Naive thymus-derived CD4-positive, alpha-beta T cell (primary cell): ENCODE measurements around the gene LILRA5. TPM values are rescaled to one million over a fixed set of nuclear protein-coding genes. Genes with fewer than 3 reads are reported as not detected.
"Not testable (repeated sequence)": the region's sequence is repeated elsewhere in the genome, so short reads cannot be mapped to it uniquely, and the experiment has no call there.

Experiments
- ATAC-seq: fragments of 150-1000 bp; cut with Tn5 transposase; 2 replicates; pipeline ENCODE4 v1.10.0; 2021; ENCODE audit warnings: mild to moderate bottlenecking, moderate library complexity
- CTCF ChIA-PET: fragments of 350-600 bp; sonication (Branson Sonifier 250); formaldehyde crosslinking; loops from one replicate; lab custom pipeline; 2021; ENCODE audit warnings: antibody characterized with exemption; lab: Charles Lee
- POLR2A ChIA-PET: fragments of 350-600 bp; sonication (Branson Sonifier 250); formaldehyde crosslinking; loops from one replicate; lab custom pipeline; 2021; ENCODE audit warnings: antibody characterized with exemption, inconsistent platforms; lab: Charles Lee
- DNase-seq, 9 donors: peaks; one replicate each; pipeline versions ENCODE4 v3.0.0 to v3.0.0-alpha.2; 2020 to 2022; ENCODE audit warnings: mixed read lengths in 1 of 9
- H3K27ac ChIP-seq: one replicate; pipeline ENCODE4 v1.7.0; 2013; ENCODE audit warnings: mild to moderate bottlenecking, low read depth, low read length, moderate library complexity
- H3K27me3 ChIP-seq, 2 donors: one replicate each; pipeline ENCODE4 v1.7.0; 2013; ENCODE audit warnings: low read length in 2 of 2, mild to moderate bottlenecking in 2 of 2, moderate library complexity in 2 of 2; ENCODE audit not compliant: control insufficient read depth in 2 of 2, insufficient read depth in 2 of 2
- H3K36me3 ChIP-seq, 3 experiments: 1 replicate in 2 of 3; 2 replicates in 1 of 3; pipeline ENCODE4 v1.7.0; 2013; ENCODE audit warnings: low read length in 3 of 3, mild to moderate bottlenecking in 3 of 3, moderate library complexity in 1 of 3; ENCODE audit not compliant: insufficient read depth in 3 of 3, control insufficient read depth in 2 of 3
- H3K4me1 ChIP-seq, 2 donors: one replicate each; pipeline ENCODE4 v1.7.0; 2013; ENCODE audit warnings: low read length in 2 of 2, mild to moderate bottlenecking in 2 of 2, moderate library complexity in 1 of 2; ENCODE audit not compliant: control insufficient read depth in 2 of 2, insufficient read depth in 2 of 2
- H3K4me3 ChIP-seq: 2 replicates; pipeline ENCODE4 v1.7.0; 2013; ENCODE audit warnings: mild to moderate bottlenecking, low read length
- H3K9me3 ChIP-seq, 3 experiments: 1 replicate in 2 of 3; 2 replicates in 1 of 3; pipeline ENCODE4 v1.7.0; 2013; ENCODE audit warnings: low read length in 3 of 3; ENCODE audit not compliant: control insufficient read depth in 2 of 3
- H3K27ac Mint-ChIP-seq, 9 donors: one replicate each; pipeline ENCODE4 v1.8.0; 2020 to 2022; ENCODE audit warnings: mixed read lengths in 9 of 9, mild to moderate bottlenecking in 8 of 9, moderate library complexity in 5 of 9, inconsistent platforms in 2 of 9
- H3K27me3 Mint-ChIP-seq, 5 donors: one replicate each; pipeline ENCODE4 v1.8.0; 2021 to 2022; ENCODE audit warnings: mixed read lengths in 5 of 5, mild to moderate bottlenecking in 1 of 5
- H3K36me3 Mint-ChIP-seq, 5 donors: one replicate each; pipeline ENCODE4 v1.8.0; 2020 to 2022; ENCODE audit warnings: mixed read lengths in 5 of 5, mild to moderate bottlenecking in 3 of 5, inconsistent platforms in 1 of 5
- H3K4me1 Mint-ChIP-seq, 7 donors: one replicate each; pipeline ENCODE4 v1.8.0; 2020 to 2022; ENCODE audit warnings: mixed read lengths in 7 of 7, mild to moderate bottlenecking in 3 of 7, inconsistent platforms in 1 of 7
- H3K4me3 Mint-ChIP-seq, 10 donors: one replicate each; pipeline ENCODE4 v1.8.0; 2020 to 2022; ENCODE audit warnings: mild to moderate bottlenecking in 10 of 10, mixed read lengths in 10 of 10, moderate library complexity in 6 of 10, inconsistent platforms in 2 of 10
- H3K9me3 Mint-ChIP-seq, 11 donors: one replicate each; pipeline ENCODE4 v1.8.0; 2020 to 2022; ENCODE audit warnings: mixed read lengths in 11 of 11, mild to moderate bottlenecking in 4 of 11, inconsistent platforms in 1 of 11, moderate library complexity in 1 of 11
- intact Hi-C, 2 donors: fragments of 100-400 bp; cut with micrococcal nuclease; formaldehyde crosslinking; loops; one replicate each; pipeline ENCODE4 v1.15.1; 2023
- polyA plus RNA-seq, 2 donors: library from polyadenylated mRNA; unstranded; fragments of 300-500 nt; fragmentation: Illumina TruSeq; gene quantifications; one replicate each; pipeline ENCODE4 v1.2.3, GENCODE V29; 2021
- total RNA-seq, 6 experiments: library from RNA in 5 of 6; stranded (reverse) in 5 of 6; gene quantifications; 1 replicate in 5 of 6; 2 replicates in 1 of 6; pipeline ENCODE4 v1.2.3 and lab custom pipeline; 2021 to 2026

Gene LILRA5
- 10 to 100 TPM in 1 of 5 experiments, 1 to 10 TPM in 1, under 1 TPM in 2, not detected in 1; 0.32 to 82.1 (median 5.1) TPM for total RNA-seq
- polyA plus RNA-seq, result under 1 TPM in 1 of 2 donors, not detected in 1; 0.34 TPM
- not detected for total RNA-seq (lab: John Stamatoyannopoulos, UW)

DNA sequence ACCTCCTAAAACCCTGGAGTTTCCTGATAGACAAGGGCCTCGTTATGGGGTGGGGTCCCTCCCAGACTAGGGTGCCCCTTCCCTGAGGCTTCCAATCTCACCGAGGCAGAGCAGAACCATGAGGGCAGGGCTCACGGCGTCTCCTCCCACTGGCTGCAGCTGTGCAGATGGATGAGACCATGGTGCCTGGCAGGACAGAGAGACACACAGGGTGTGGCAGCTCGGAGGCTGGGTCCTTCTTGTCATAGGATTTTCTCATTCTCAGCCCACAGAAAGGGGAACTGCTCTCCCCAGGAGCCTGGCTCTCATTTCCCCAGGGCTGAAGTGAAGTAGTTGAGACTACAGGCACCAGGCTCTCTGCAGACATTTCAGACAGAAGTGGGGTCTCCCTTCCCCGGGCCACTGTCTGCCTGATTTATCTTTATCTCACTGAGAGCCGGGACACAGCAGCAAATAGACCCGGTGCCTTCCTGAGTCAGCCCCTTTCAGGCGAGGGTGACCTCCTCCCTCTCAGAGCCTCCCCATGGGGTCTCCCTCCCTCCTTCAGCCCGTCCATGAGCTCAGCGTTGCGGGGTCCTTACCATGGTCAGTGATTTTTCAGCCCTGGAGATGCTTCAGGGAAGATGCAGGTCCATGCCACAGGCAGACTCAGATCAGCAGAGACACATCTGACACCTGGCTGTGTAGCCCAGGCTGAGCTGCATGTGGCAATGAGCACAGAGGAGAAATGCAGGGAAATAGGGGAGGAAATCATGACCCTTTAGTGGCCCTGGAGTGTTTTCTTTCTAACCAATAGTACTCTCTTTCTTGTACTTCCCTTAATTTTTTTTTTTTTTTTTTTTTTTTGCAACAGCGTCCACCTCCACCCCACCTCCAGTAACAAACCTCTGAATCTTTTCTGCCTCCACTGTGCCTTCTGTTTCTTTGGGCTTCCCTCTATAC is at the start of gene LILRA5:
LILRA5 (minus strand) TSS at position 731 of the 942 bp plus-strand sequence; CDS start at position 584, 147 bp downstream.
- Histone ChIP-seq H3K27ac (no peak within 1 kb of the TSS), H3K4me3 (no peak within 1 kb of the TSS), H3K27me3 (no peaks in the 10 kb centered on the region), H3K4me1 (no peaks in the 10 kb centered on the region), H3K9me3 (no peaks in the 10 kb centered on the region), H3K36me3 (no peaks in the 10 kb centered on the region)
- H3K9me3 Mint-ChIP-seq, result no peaks in the 10 kb centered on the region
- peaks cover 17 to 44% (median 28%) of the 10 kb centered on the region in 5 donors for H3K27me3 Mint-ChIP-seq
- H3K36me3 Mint-ChIP-seq, result no peaks in the 10 kb centered on the region
- no peak within 1 kb of the TSS for H3K4me3 Mint-ChIP-seq
- DNase-seq (no peak), ATAC-seq (peak; percentile 80)
- no peak within 1 kb of the TSS for H3K27ac Mint-ChIP-seq
- intact Hi-C loops, result no loop called here
- peaks cover 0 to 4% (median 0%) of the 10 kb centered on the region in 7 donors for H3K4me1 Mint-ChIP-seq
- CTCF ChIA-PET, result no interaction called here
- POLR2A ChIA-PET, result interaction anchor here (0.6 kb wide), 1 partner anchor 89 kb away, joined by 3 read pairs; no protein-coding TSS in a partner anchor

DNA sequence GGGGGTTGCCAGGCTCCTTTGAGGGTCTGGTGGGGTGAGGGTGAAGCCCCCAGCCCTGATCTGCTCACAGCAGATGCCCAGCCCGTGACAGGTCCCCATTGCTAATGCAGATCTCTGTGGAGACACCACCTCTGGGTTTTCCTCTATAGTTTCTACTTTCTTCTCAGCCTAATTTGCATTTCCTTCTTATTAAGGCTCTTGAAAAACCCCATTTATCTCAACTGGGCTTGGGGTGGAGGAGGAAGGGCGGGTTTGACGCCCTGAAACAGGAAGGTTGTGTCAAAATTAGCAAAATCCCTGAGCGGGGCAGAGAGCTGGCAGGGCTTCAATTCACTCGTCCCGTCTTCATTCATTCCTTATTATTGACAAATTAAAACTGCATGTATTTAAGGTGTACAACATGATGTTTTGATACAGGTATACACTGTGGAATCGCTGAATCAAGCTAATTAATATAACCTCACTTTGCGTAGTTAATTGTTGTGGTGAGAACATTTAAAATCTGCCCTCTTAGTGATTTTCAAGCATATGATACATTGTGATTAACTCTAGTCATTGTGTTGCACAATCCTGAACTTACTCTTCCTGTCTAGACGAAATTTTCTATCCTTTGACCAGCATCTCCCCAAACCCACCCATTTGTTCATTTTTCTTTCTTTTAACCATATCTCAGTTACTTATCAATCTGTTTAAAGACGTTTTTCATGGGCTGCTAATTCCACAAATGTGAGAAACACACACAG is 48.9 kb upstream of the LILRA5 start:
- H3K27me3 Mint-ChIP-seq, result peaks cover 0 to 12% (median 0%) of the 10 kb centered on the region in 5 donors
- not testable (repeated sequence) for DNase-seq, H3K9me3 Mint-ChIP-seq, H3K9me3 ChIP-seq, H3K27me3 ChIP-seq
- H3K4me3 ChIP-seq, result peak overlapping the region; percentile 48
- peak; percentile 51 for ATAC-seq
- H3K27ac ChIP-seq, result peak overlapping the region; percentile 41
- H3K4me3 Mint-ChIP-seq, result peak overlapping the region; percentile 87 to 96 (median 94)
- ChIA-PET CTCF (interaction anchor here (0.6 to 1.5 kb wide), 3 partner anchors 27 to 30 kb away, joined by 3 to 7 read pairs (median 3); no protein-coding TSS in a partner anchor), POLR2A (interaction anchor here (0.8 to 4.0 kb wide), 4 partner anchors 11 to 102 kb away, joined by 3 to 27 read pairs (median 6); partner anchors contain the start of gene LENG9)
- H3K4me1 ChIP-seq, result peaks cover 36 to 44% of the 10 kb centered on the region in 2 donors
- H3K36me3 Mint-ChIP-seq, result peaks cover 3 to 38% (median 15%) of the 10 kb centered on the region in 5 donors
- H3K4me1 Mint-ChIP-seq, result peaks cover 27 to 66% (median 50%) of the 10 kb centered on the region in 7 donors
- intact Hi-C loops, result loop anchor here (2.0 to 5.0 kb wide), 2 partner anchors 27 to 145 kb away; no protein-coding TSS in a partner anchor
- peak overlapping the region; percentile 85 to 97 (median 92) for H3K27ac Mint-ChIP-seq
- H3K36me3 ChIP-seq, result peaks cover 0 to 14% (median 5%) of the 10 kb centered on the region in 3 experiments

DNA sequence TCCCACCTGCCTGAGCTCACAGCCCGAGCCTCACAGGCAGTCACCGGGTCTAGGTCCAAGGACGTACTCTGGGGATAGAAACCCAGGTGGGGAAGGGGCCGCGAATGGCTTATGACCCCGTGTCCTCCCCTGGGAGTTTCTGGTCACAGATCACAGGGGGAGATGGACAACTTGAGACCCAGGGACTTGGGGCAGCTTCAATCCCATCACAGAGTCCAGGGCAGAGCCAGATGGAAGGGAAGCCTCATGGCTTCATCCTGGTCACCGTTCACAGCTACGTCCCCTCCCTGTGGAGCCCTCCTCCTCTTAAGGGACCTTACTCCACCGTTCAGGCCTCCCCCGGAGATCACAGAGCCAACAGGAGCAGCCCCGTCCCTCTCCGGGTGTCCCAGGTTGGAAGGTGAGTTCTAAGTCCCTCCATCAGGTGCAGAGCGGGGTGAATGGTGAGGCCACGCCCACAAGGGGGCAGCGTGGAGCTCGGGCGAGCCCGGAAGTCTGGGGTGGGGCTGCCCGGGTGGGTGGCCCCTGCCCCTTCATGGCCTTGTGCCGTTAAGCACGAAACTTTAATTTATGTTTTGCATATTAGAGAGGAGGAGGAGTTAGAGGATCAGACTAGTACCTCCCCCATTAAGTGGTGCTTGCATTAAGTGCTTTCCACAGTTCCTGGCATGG is 46.3 kb upstream of the LILRA5 start:
- ChIA-PET POLR2A (interaction anchor here (1.1 kb wide), 1 partner anchor 29 kb away, joined by 4 read pairs; no protein-coding TSS in a partner anchor), CTCF (interaction anchor here (0.7 kb wide), 1 partner anchor 33 kb away, joined by 3 read pairs; no protein-coding TSS in a partner anchor)
- H3K27me3 Mint-ChIP-seq, H3K4me3 ChIP-seq, H3K9me3 ChIP-seq, H3K4me3 Mint-ChIP-seq, H3K9me3 Mint-ChIP-seq, H3K27ac ChIP-seq, H3K27me3 ChIP-seq, intact Hi-C loops: not testable (repeated sequence)
- peak overlapping the region in 1 of 9 donors; percentile 12 for H3K27ac Mint-ChIP-seq
- H3K4me1 ChIP-seq, result peaks cover 27 to 34% of the 10 kb centered on the region in 2 donors
- peaks cover 0 to 40% (median 14%) of the 10 kb centered on the region in 3 experiments for H3K36me3 ChIP-seq
- DNase-seq, result peak; percentile 65 to 81 (median 71)
- peaks cover 0 to 31% (median 11%) of the 10 kb centered on the region in 5 donors for H3K36me3 Mint-ChIP-seq
- ATAC-seq, result peak; percentile 93
- H3K4me1 Mint-ChIP-seq, result peaks cover 24 to 45% (median 36%) of the 10 kb centered on the region in 7 donors

DNA sequence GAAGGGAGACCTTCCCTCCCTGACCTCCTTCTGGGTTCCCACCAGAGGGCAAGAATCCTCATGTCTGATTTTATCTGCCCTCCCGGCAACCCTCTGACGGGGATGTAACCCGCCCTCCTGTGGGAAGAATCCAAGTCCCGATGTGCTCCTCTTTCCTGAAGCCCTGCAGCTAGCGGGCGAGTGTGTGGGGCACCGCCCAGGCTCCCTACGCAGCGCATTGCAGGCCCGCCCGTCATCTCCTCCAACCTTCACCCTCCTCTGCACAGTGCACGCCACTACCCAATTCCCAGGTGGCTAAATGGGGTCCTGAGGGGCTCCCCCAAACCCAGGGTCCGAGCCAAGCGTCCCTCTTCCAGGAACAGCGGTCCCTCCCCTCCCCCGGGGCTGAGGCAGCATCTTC is 44.4 kb upstream of the LILRA5 start:
- no peak for ATAC-seq
- H3K36me3 ChIP-seq, result peaks cover 0 to 46% (median 14%) of the 10 kb centered on the region in 3 experiments
- intact Hi-C loops, result no loop called here
- no peak overlapping the region for H3K4me3 ChIP-seq
- Mint-ChIP-seq H3K27ac (peak overlapping the region in 1 of 9 donors; percentile 68), H3K36me3 (peaks cover 4 to 25% (median 16%) of the 10 kb centered on the region in 5 donors), H3K4me3 (no peak overlapping the region), H3K9me3 (no peaks in the 10 kb centered on the region), H3K27me3 (no peaks in the 10 kb centered on the region), H3K4me1 (peaks cover 24 to 38% (median 29%) of the 10 kb centered on the region in 7 donors)
- no peaks in the 10 kb centered on the region for H3K9me3 ChIP-seq
- no peak overlapping the region for H3K27ac ChIP-seq
- DNase-seq, result no peak
- ChIA-PET POLR2A (interaction anchor here (0.5 to 1.4 kb wide), 5 partner anchors 13 to 163 kb away, joined by 3 to 10 read pairs (median 3); partner anchors contain the start of gene LENG8), CTCF (interaction anchor here (0.6 to 3.8 kb wide), 3 partner anchors 31 to 124 kb away, joined by 4 to 23 read pairs (median 12); no protein-coding TSS in a partner anchor)
- H3K4me1 ChIP-seq, result peaks cover 16 to 17% of the 10 kb centered on the region in 2 donors
- no peaks in the 10 kb centered on the region for H3K27me3 ChIP-seq

DNA sequence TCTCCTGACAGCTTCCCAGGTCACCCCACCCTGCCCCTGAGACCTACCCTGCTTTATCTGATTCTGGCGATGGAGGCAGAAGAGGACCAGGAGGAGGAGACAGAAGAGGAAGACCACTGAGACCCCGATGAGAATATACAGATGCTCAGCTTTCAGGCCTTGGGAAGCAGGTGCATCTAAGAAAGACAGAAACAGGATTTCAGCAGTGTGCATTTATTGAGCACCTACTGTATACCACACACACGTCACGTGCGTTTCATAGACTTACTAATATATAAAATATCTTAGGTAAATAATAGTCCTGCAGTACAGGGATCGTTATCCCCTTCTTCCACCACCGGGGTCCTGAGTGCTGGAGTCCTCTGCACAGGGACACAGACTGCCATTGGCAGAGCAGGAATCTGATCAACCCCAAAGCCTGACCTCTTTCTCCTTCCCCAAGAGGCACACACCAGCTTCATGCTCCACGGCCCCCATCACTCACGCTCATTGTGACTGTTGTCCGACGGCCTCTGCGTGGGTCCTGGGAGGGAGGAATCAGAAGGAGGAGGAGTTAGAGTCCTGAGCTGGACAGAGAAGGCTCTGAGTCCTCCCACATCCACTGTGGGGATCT is 43.6 kb upstream of the LILRA5 start:
- peaks cover 0 to 3% (median 0%) of the 10 kb centered on the region in 5 donors for H3K27me3 Mint-ChIP-seq
- H3K27ac Mint-ChIP-seq, result peak overlapping the region in 6 of 9 donors; percentile 4 to 48 (median 22)
- no peaks in the 10 kb centered on the region for H3K9me3 Mint-ChIP-seq
- no peak overlapping the region for H3K4me3 Mint-ChIP-seq
- H3K4me1 Mint-ChIP-seq, result peaks cover 17 to 35% (median 26%) of the 10 kb centered on the region in 7 donors
- CTCF ChIA-PET, result interaction anchor here (2.0 to 3.8 kb wide), 2 partner anchors 32 to 35 kb away, joined by 12 to 23 read pairs; no protein-coding TSS in a partner anchor
- H3K36me3 Mint-ChIP-seq, result peaks cover 4 to 20% (median 9%) of the 10 kb centered on the region in 5 donors
- POLR2A ChIA-PET, result interaction anchor here (0.9 to 1.4 kb wide), 4 partner anchors 14 to 92 kb away, joined by 3 to 10 read pairs (median 6); partner anchors contain the start of gene LENG8
- Histone ChIP-seq H3K4me1 (peaks cover 12% of the 10 kb centered on the region in 2 donors), H3K27ac (no peak overlapping the region), H3K27me3 (no peaks in the 10 kb centered on the region), H3K4me3 (no peak overlapping the region), H3K36me3 (peaks cover 0 to 46% (median 14%) of the 10 kb centered on the region in 3 experiments), H3K9me3 (no peaks in the 10 kb centered on the region)
- intact Hi-C loops, result no loop called here
- ATAC-seq (no peak), DNase-seq (no peak)
